ENCODE results near the gene CHRDL1. TPM values are rescaled to one million over a fixed set of nuclear protein-coding genes. Genes with fewer than 3 reads are reported as not detected.

Gene CHRDL1
- total RNA-seq, 2 experiments from 2014 or later: not detected

DNA sequence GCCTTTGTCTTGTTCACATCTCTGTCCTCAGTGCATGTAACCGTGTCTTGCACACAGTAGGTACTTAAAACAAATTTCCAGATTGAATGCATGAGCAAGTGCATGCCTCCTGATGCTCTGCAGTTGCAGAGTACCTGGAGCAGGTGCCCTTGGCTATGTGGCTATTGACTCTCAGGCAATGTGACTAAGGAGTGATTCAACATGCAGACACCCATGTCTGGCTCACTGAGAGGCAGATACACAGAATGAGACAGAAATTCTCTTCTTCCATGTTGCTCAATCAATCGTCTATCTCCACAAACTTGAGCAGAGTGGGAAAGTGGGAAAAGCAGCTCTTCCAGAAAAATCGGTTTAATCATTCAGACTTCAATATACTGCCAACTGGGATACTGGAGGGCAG lies 111.0 kb downstream of the CHRDL1 start:
- Mint-ChIP-seq H3K4me1 (ENCODE audit: low read depth) (no peaks in the 10 kb centered on the region), H3K9me3 (no peaks in the 10 kb centered on the region), H3K4me3 (no peak overlapping the region), H3K27me3 (no peaks in the 10 kb centered on the region), H3K27ac (no peak overlapping the region), H3K36me3 (ENCODE audit: low read depth) (no peaks in the 10 kb centered on the region)
- Histone ChIP-seq H3K9me3 (ENCODE audit: control insufficient read depth in 1 of 2, insufficient read depth in 1 of 2, low read length in 2 of 2) (no peaks in the 10 kb centered on the region), H3K27me3 (ENCODE audit: control insufficient read depth in 1 of 2, insufficient read depth in 2 of 2, low read length in 2 of 2) (no peaks in the 10 kb centered on the region), H3K4me1 (ENCODE audit: insufficient read depth, low read length) (no peaks in the 10 kb centered on the region), H3K36me3 (ENCODE audit: insufficient read depth, low read length) (no peaks in the 10 kb centered on the region), H3K27ac (ENCODE audit: low read depth in 1 of 2, low read length in 2 of 2) (no peak overlapping the region), H3K4me3 (ENCODE audit: low read length) (no peak overlapping the region)
- TF ChIP-seq, protein P1, sequence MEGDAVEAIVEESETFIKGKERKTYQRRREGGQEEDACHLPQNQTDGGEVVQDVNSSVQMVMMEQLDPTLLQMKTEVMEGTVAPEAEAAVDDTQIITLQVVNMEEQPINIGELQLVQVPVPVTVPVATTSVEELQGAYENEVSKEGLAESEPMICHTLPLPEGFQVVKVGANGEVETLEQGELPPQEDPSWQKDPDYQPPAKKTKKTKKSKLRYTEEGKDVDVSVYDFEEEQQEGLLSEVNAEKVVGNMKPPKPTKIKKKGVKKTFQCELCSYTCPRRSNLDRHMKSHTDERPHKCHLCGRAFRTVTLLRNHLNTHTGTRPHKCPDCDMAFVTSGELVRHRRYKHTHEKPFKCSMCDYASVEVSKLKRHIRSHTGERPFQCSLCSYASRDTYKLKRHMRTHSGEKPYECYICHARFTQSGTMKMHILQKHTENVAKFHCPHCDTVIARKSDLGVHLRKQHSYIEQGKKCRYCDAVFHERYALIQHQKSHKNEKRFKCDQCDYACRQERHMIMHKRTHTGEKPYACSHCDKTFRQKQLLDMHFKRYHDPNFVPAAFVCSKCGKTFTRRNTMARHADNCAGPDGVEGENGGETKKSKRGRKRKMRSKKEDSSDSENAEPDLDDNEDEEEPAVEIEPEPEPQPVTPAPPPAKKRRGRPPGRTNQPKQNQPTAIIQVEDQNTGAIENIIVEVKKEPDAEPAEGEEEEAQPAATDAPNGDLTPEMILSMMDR (IDR thresholded peaks at IDR 0.05): no peak
- intact Hi-C loops (cut with DNase I, micrococcal nuclease): no loop called here
- ChIA-PET POLR2A (no interaction called here), CTCF (no interaction called here)
- DNase-seq: no peak
- no peak for ATAC-seq (ENCODE audit: poor library complexity)

DNA sequence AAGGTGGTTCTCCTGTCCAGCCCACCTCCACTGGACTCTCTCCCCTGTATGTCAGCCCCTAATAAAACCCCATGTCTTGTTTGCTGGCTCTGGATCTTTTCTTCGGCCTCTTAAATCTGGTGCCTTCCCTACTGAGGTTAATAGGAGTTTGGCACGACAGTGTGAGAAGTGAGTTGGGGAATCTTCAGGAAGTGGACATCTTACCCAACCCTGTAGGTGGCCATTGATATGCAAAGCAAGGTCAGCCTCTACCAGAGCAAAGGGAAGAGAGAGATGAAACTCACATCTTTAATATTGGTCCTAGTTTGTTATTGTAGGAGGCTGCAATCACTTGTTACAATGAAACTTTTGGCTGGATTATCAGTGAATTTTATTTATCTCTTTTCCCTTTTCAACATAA lies 111.7 kb downstream of the CHRDL1 start:
- ChIA-PET CTCF (no interaction called here), POLR2A (no interaction called here)
- Mint-ChIP-seq H3K36me3 (ENCODE audit: low read depth) (no peaks in the 10 kb centered on the region), H3K9me3 (no peaks in the 10 kb centered on the region), H3K4me1 (ENCODE audit: low read depth) (no peaks in the 10 kb centered on the region), H3K4me3 (no peak overlapping the region), H3K27ac (no peak overlapping the region), H3K27me3 (no peaks in the 10 kb centered on the region)
- Histone ChIP-seq H3K4me3 (ENCODE audit: low read length) (no peak overlapping the region), H3K27me3 (ENCODE audit: control insufficient read depth in 1 of 2, insufficient read depth in 2 of 2, low read length in 2 of 2) (no peaks in the 10 kb centered on the region), H3K36me3 (ENCODE audit: insufficient read depth, low read length) (no peaks in the 10 kb centered on the region), H3K9me3 (ENCODE audit: control insufficient read depth in 1 of 2, insufficient read depth in 1 of 2, low read length in 2 of 2) (no peaks in the 10 kb centered on the region), H3K4me1 (ENCODE audit: insufficient read depth, low read length) (no peaks in the 10 kb centered on the region), H3K27ac (ENCODE audit: low read depth in 1 of 2, low read length in 2 of 2) (no peak overlapping the region)
- intact Hi-C loops (cut with DNase I, micrococcal nuclease): no loop called here
- DNase-seq (no peak), ATAC-seq (ENCODE audit: poor library complexity) (no peak)
- TF ChIP-seq, protein P1 (IDR thresholded peaks at IDR 0.05): no peak

DNA sequence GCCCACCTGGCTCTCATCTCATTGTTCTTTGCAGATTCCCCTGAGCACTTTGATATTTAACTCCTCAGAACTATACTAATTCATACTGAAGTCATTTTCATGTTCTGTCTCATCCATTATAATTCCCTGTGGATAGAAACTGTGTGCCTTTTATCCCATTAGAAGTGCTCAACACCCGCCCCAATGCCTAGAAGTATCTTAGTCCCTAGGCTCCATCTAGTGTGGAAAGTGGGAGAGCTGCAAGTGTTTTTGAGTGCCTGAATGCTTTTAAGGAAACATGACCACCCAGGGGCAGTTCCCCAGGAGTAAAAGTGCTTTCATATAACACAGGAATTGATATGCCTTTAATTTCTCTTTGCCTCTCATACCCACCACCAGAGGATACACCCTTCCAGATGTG lies 117.0 kb downstream of the CHRDL1 start:
- H3K27me3 Mint-ChIP-seq: no peaks in the 10 kb centered on the region
- ChIA-PET CTCF (no interaction called here), POLR2A (no interaction called here)
- no peaks in the 10 kb centered on the region for H3K4me1 ChIP-seq (ENCODE audit: insufficient read depth, low read length)
- intact Hi-C loops (cut with DNase I, micrococcal nuclease): no loop called here
- H3K36me3 ChIP-seq (ENCODE audit: insufficient read depth, low read length): no peaks in the 10 kb centered on the region
- no peak overlapping the region for H3K27ac Mint-ChIP-seq
- no peaks in the 10 kb centered on the region for H3K36me3 Mint-ChIP-seq (ENCODE audit: low read depth)
- H3K9me3 Mint-ChIP-seq: no peaks in the 10 kb centered on the region
- no peaks in the 10 kb centered on the region for H3K9me3 ChIP-seq (ENCODE audit: control insufficient read depth in 1 of 2, insufficient read depth in 1 of 2, low read length in 2 of 2)
- DNase-seq (no peak), ATAC-seq (ENCODE audit: poor library complexity) (no peak)
- H3K27me3 ChIP-seq (ENCODE audit: control insufficient read depth in 1 of 2, insufficient read depth in 2 of 2, low read length in 2 of 2): no peaks in the 10 kb centered on the region
- H3K4me3 ChIP-seq (ENCODE audit: low read length): no peak overlapping the region
- no peak overlapping the region for H3K27ac ChIP-seq (ENCODE audit: low read depth in 1 of 2, low read length in 2 of 2)
- TF ChIP-seq, protein P1 (IDR thresholded peaks at IDR 0.05): no peak
- H3K4me1 Mint-ChIP-seq (ENCODE audit: low read depth): peaks cover 6% of the 10 kb centered on the region
- H3K4me3 Mint-ChIP-seq: no peak overlapping the region

All from CD4-positive, alpha-beta T cell (primary cell).